Rectal smooth muscle tissue (tissue), 1 donor: ENCODE data around the gene LCA5.

Experiments
- H3K27ac ChIP-seq: one replicate; pipeline ENCODE4 v1.7.0; 2013; ENCODE audit warnings: low read depth, low read length, inconsistent platforms
- H3K27me3 ChIP-seq: one replicate; pipeline ENCODE4 v1.7.0; 2013; ENCODE audit warnings: low read length; ENCODE audit not compliant: control insufficient read depth, insufficient read depth
- H3K36me3 ChIP-seq: one replicate; pipeline ENCODE4 v1.7.0; 2013; ENCODE audit warnings: low read length; ENCODE audit not compliant: control insufficient read depth, insufficient read depth
- H3K4me1 ChIP-seq: one replicate; pipeline ENCODE4 v1.7.0; 2013; ENCODE audit warnings: low read length; ENCODE audit not compliant: control insufficient read depth, insufficient read depth
- H3K4me3 ChIP-seq: one replicate; pipeline ENCODE4 v1.7.0; 2013; ENCODE audit warnings: low read length
- H3K9ac ChIP-seq: one replicate; pipeline ENCODE4 v1.7.0; 2013; ENCODE audit warnings: low read length

LCA5 gene

GRCh38 chr6:79525272-79526100, 11.7 kb downstream of the LCA5 start:
- Histone ChIP-seq H3K27ac (no peak overlapping the region), H3K4me3 (no peak overlapping the region)

GRCh38 chr6:79524065-79524464, 13.2 kb downstream of the LCA5 start:
- no peaks in the 10 kb centered on the region for H3K27me3 ChIP-seq
- no peak overlapping the region for H3K4me3 ChIP-seq
- no peaks in the 10 kb centered on the region for H3K4me1 ChIP-seq
- no peaks in the 10 kb centered on the region for H3K36me3 ChIP-seq
- H3K27ac ChIP-seq: no peak overlapping the region
- H3K9ac ChIP-seq: no peak overlapping the region

More at GRCh38 chr6:79525272-79526100, 11.7 kb downstream of the LCA5 start:
- Histone ChIP-seq H3K9ac (no peak overlapping the region), H3K36me3 (no peaks in the 10 kb centered on the region), H3K27me3 (no peaks in the 10 kb centered on the region), H3K4me1 (no peaks in the 10 kb centered on the region)

GRCh38 chr6:79522609-79523008, 14.6 kb downstream of the LCA5 start:
- Histone ChIP-seq H3K4me3 (no peak overlapping the region), H3K36me3 (no peaks in the 10 kb centered on the region), H3K27me3 (no peaks in the 10 kb centered on the region), H3K9ac (no peak overlapping the region), H3K4me1 (no peaks in the 10 kb centered on the region), H3K27ac (no peak overlapping the region)

- Histone ChIP-seq H3K36me3 (no peaks in the 10 kb centered on the region), H3K9ac (no peak overlapping the region), H3K4me3 (no peak overlapping the region), H3K27me3 (no peaks in the 10 kb centered on the region), H3K4me1 (no peaks in the 10 kb centered on the region), H3K27ac (no peak overlapping the region)
Measured at GRCh38 chr6:79520534-79520933, 16.7 kb downstream of the LCA5 start.

DNA sequence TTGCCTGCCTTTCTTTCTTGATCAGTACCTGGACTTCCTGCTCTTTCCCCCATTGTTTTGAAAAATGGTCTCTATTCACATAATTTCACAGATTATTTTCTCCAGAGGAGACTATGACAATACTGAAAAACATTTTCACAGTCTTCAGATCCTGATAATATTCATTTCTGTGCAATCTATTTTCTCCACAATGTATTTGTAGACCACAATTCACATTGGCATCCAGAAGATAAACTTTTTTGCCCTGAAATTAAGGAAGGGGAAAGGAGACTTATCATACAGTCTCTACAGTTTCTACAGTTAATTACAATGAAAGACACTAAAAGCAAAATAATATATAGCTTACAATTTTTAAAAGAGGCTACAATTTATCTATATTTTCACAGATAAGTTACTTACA, 18.4 kb downstream of the LCA5 start:
- H3K27me3 ChIP-seq: no peaks in the 10 kb centered on the region
- no peaks in the 10 kb centered on the region for H3K36me3 ChIP-seq
- H3K4me1 ChIP-seq: no peaks in the 10 kb centered on the region
- H3K9ac ChIP-seq: no peak overlapping the region
- no peak overlapping the region for H3K27ac ChIP-seq
- H3K4me3 ChIP-seq: no peak overlapping the region

DNA sequence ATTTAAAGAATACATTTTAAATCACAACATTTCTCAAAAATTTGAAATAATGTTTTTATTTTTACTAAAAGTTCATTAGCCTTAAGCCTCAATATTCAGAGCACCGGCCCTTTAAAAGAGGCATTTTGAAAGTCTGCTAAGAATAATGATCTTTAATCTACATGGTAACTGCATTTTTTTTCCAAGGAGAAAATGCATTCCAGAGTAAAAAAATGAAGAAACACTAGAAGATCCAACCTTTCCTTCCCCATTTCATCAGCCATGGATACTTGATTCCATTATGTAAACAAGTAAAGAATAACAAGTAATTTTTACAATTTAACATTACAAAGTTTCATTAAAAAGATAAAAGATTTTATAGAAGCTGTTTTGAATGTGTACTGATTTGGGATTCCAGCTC, 21.8 kb downstream of the LCA5 start:
- Histone ChIP-seq H3K27me3 (no peaks in the 10 kb centered on the region), H3K4me3 (no peak overlapping the region), H3K9ac (no peak overlapping the region), H3K36me3 (no peaks in the 10 kb centered on the region), H3K27ac (no peak overlapping the region), H3K4me1 (no peaks in the 10 kb centered on the region)

- Histone ChIP-seq H3K27ac (no peak overlapping the region), H3K36me3 (no peaks in the 10 kb centered on the region), H3K9ac (no peak overlapping the region), H3K27me3 (no peaks in the 10 kb centered on the region), H3K4me3 (no peak overlapping the region), H3K4me1 (no peaks in the 10 kb centered on the region)
Measured at GRCh38 chr6:79513111-79513510, 24.1 kb downstream of the LCA5 start.

DNA sequence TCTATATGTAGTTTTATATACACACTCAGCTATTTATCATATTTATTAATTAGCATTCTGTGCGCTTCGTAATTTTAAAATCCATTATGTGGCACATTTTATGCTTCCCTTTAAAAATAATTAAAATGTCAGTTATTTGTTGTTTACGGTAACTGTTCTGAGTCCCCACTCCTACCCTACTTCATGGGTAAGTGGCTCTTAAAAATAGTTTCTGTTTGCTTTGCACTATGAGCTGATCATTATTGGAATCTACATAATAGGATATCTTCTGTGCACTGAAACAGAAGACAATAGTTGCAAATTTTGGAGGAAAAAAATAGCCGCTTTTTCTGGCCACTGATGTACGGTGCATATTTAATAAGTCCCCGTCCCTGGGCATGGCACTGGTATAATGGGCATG, 25.2 kb downstream of the LCA5 start:
- Histone ChIP-seq H3K27ac (no peak overlapping the region), H3K27me3 (no peaks in the 10 kb centered on the region), H3K4me3 (no peak overlapping the region), H3K9ac (no peak overlapping the region), H3K4me1 (no peaks in the 10 kb centered on the region), H3K36me3 (no peaks in the 10 kb centered on the region)

GRCh38 chr6:79510707-79511106, 26.5 kb downstream of the LCA5 start:
- H3K4me3 ChIP-seq: no peak overlapping the region
- H3K9ac ChIP-seq: no peak overlapping the region
- no peaks in the 10 kb centered on the region for H3K4me1 ChIP-seq
- no peaks in the 10 kb centered on the region for H3K27me3 ChIP-seq
- H3K27ac ChIP-seq: no peak overlapping the region
- H3K36me3 ChIP-seq: no peaks in the 10 kb centered on the region

- Histone ChIP-seq H3K4me3 (no peak overlapping the region), H3K27me3 (no peaks in the 10 kb centered on the region), H3K4me1 (no peaks in the 10 kb centered on the region), H3K27ac (no peak overlapping the region), H3K36me3 (no peaks in the 10 kb centered on the region), H3K9ac (no peak overlapping the region)
Measured at GRCh38 chr6:79506251-79506650, 31.0 kb downstream of the LCA5 start.

GRCh38 chr6:79504372-79504771, 32.9 kb downstream of the LCA5 start:
- Histone ChIP-seq H3K27me3 (no peaks in the 10 kb centered on the region), H3K27ac (no peak overlapping the region), H3K36me3 (no peaks in the 10 kb centered on the region), H3K9ac (no peak overlapping the region), H3K4me1 (no peaks in the 10 kb centered on the region), H3K4me3 (no peak overlapping the region)

DNA sequence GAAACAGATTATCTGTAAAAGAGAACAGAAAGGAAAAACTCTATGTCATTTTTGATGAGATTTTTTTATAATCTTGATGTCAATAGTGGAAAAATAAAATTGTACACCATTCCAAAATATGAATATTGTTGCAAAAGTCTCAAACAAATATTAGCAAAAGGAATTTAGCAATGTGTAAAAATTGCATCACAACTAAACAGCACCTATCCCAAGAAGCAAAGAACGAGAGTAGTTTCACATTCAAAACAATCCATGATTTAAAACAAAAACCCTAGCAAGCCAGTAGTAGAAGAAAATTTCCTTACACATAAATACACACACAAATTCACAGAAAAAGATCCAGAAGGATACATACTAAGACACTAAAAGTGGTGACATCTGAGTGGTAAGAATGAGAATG, 38.4 kb downstream of the LCA5 start:
- Histone ChIP-seq H3K4me1 (no peaks in the 10 kb centered on the region), H3K9ac (no peak overlapping the region), H3K4me3 (no peak overlapping the region), H3K27me3 (no peaks in the 10 kb centered on the region), H3K36me3 (no peaks in the 10 kb centered on the region), H3K27ac (no peak overlapping the region)

GRCh38 chr6:79495246-79495645, 42.0 kb downstream of the LCA5 start:
- no peaks in the 10 kb centered on the region for H3K36me3 ChIP-seq
- no peak overlapping the region for H3K4me3 ChIP-seq
- H3K4me1 ChIP-seq: no peaks in the 10 kb centered on the region
- no peak overlapping the region for H3K27ac ChIP-seq
- H3K27me3 ChIP-seq: no peaks in the 10 kb centered on the region
- no peak overlapping the region for H3K9ac ChIP-seq
